Measurements from ENCODE around the gene ART3.

ART3 gene

DNA sequence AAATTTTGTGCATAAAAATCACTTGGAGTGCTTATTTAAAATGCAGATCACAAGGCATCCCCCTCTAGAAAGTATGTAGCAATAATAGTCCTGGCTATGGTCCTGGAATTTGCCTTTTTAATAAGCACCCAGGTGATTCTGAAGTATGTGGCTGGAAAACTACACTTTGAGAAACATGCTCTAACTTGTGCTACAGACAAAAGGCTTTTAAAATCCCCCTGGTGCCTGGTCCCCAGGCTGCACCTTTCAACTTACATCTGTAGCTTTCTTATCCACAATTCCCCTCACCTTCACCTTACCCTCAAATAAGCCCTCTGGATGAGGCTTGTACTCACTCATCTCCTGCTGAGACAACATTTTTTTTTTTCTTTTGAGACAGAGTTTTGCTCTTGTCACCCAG, 21.1 kb downstream of the ART3 start:
- no peaks in the 10 kb centered on the region for H3K9me3 ChIP-seq (ENCODE audit: insufficient read depth, low read length)
- no peaks in the 10 kb centered on the region for H3K79me2 ChIP-seq (ENCODE audit: low read length)
- no peak overlapping the region for H3K4me3 ChIP-seq (ENCODE audit: low read length)
- no peak overlapping the region for H3K4me2 ChIP-seq (ENCODE audit: low read length)
- no peaks in the 10 kb centered on the region for H3K36me3 ChIP-seq (replicated peaks; ENCODE audit: low read depth, low read length)
- peaks cover 3% of the 10 kb centered on the region for H3K4me1 ChIP-seq (ENCODE audit: low read length)
- no peak overlapping the region for H3K9ac ChIP-seq (ENCODE audit: low read length)
- TF ChIP-seq, protein P1, sequence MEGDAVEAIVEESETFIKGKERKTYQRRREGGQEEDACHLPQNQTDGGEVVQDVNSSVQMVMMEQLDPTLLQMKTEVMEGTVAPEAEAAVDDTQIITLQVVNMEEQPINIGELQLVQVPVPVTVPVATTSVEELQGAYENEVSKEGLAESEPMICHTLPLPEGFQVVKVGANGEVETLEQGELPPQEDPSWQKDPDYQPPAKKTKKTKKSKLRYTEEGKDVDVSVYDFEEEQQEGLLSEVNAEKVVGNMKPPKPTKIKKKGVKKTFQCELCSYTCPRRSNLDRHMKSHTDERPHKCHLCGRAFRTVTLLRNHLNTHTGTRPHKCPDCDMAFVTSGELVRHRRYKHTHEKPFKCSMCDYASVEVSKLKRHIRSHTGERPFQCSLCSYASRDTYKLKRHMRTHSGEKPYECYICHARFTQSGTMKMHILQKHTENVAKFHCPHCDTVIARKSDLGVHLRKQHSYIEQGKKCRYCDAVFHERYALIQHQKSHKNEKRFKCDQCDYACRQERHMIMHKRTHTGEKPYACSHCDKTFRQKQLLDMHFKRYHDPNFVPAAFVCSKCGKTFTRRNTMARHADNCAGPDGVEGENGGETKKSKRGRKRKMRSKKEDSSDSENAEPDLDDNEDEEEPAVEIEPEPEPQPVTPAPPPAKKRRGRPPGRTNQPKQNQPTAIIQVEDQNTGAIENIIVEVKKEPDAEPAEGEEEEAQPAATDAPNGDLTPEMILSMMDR (IDR thresholded peaks at IDR 0.05; ENCODE audit: low read depth, low read length) = no peak
- TF ChIP-seq EZH2phosphoT487 (IDR thresholded peaks at IDR 0.05; ENCODE audit: low read depth) = no peak
- no peaks in the 10 kb centered on the region for H4K20me1 ChIP-seq (ENCODE audit: insufficient read depth, low read length)
- no peak overlapping the region for H3K27ac ChIP-seq (ENCODE audit: low read length)
- H2AFZ ChIP-seq (ENCODE audit: low read depth, low read length) = no peak overlapping the region
- no peaks in the 10 kb centered on the region for H3K27me3 ChIP-seq (ENCODE audit: low read depth, low read length)

DNA sequence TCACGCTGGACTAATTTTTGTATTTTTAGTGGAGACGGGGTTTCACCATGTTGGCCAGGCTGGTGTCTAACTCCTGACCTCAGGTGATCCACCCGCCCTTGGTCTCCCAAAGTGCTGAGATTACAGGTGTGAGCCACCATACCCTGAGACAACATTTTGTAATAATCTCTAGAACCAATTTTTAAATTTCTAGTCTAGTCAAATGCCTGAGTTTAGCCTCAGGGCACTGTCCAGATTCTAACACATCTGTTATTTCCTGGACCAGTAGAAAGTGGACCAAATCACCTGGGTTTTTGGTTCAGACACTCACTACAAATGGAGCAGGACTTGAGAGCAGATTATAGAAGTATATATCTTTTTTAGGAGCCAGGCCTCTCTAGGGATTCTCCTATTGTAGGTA, 21.6 kb downstream of the ART3 start:
- Histone ChIP-seq H3K36me3 (replicated peaks; ENCODE audit: low read depth, low read length) (no peaks in the 10 kb centered on the region), H3K9me3 (ENCODE audit: insufficient read depth, low read length) (no peaks in the 10 kb centered on the region), H3K4me2 (ENCODE audit: low read length) (no peak overlapping the region), H3K4me1 (ENCODE audit: low read length) (no peaks in the 10 kb centered on the region), H3K4me3 (ENCODE audit: low read length) (no peak overlapping the region), H4K20me1 (ENCODE audit: insufficient read depth, low read length) (no peaks in the 10 kb centered on the region), H2AFZ (ENCODE audit: low read depth, low read length) (0 out of 2 replicates have a peak overlapping the region, but pooled peaks have one; percentile 4), H3K27me3 (ENCODE audit: low read depth, low read length) (no peaks in the 10 kb centered on the region), H3K79me2 (ENCODE audit: low read length) (no peaks in the 10 kb centered on the region), H3K27ac (ENCODE audit: low read length) (no peak overlapping the region), H3K9ac (ENCODE audit: low read length) (no peak overlapping the region)
- TF ChIP-seq EZH2phosphoT487 (IDR thresholded peaks at IDR 0.05; ENCODE audit: low read depth) = no peak
- TF ChIP-seq, protein P1 (IDR thresholded peaks at IDR 0.05; ENCODE audit: low read depth, low read length) = no peak

DNA sequence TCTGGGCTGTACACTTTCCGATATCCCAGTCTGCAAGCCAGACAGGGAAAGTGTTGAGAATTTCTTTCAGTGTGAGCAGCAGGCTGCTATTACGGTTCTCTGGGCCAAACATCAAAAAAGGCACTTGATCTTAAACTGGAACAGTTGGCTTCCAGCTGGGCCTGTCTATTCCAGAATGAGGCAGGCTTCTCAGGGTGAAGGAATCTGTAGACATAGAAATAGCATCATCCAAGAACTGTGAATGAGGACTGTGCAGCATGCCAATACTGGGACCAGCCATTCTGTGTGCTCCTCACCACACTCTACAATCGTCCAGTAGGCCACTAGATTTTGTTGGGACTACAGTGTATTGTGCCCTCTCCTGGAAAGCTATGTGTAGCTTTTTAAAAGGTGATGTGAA, 31.1 kb downstream of the ART3 start:
- H4K20me1 ChIP-seq (ENCODE audit: insufficient read depth, low read length) = no peaks in the 10 kb centered on the region
- H3K36me3 ChIP-seq (replicated peaks; ENCODE audit: low read depth, low read length) = no peaks in the 10 kb centered on the region
- H3K9me3 ChIP-seq (ENCODE audit: insufficient read depth, low read length) = no peaks in the 10 kb centered on the region
- no peaks in the 10 kb centered on the region for H3K79me2 ChIP-seq (ENCODE audit: low read length)
- no peaks in the 10 kb centered on the region for H3K4me1 ChIP-seq (ENCODE audit: low read length)
- no peak for TF ChIP-seq EZH2phosphoT487 (IDR thresholded peaks at IDR 0.05; ENCODE audit: low read depth)
- TF ChIP-seq, protein P1 (IDR thresholded peaks at IDR 0.05; ENCODE audit: low read depth, low read length) = peak; percentile 22; the same call in 1 of the 2 replicates
- H3K27ac ChIP-seq (ENCODE audit: low read length) = no peak overlapping the region
- no peaks in the 10 kb centered on the region for H3K27me3 ChIP-seq (ENCODE audit: low read depth, low read length)
- H3K4me2 ChIP-seq (ENCODE audit: low read length) = no peak overlapping the region
- H3K9ac ChIP-seq (ENCODE audit: low read length) = no peak overlapping the region
- no peak overlapping the region for H3K4me3 ChIP-seq (ENCODE audit: low read length)
- H2AFZ ChIP-seq (ENCODE audit: low read depth, low read length) = no peak overlapping the region

DNA sequence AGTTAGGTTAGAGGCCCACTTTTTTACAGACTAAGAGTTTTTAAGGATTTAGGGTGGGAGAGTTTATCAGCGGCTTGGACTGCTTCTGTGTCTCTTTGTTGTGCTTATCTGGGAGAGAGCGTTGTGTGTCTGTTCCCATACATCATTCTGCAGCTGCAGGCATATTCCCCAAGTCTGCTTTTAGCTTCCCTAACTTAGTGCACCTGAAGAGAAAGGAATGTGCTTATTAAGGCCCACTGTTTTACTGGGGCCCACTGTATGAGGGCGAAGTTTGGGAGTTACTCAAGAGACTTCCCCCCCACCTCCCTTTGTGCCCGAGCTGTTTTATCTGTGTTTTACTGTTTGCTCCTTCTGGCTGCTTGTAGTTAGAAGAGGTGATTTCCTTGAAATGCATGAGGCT, 31.9 kb downstream of the ART3 start:
- TF ChIP-seq, protein P1 (IDR thresholded peaks at IDR 0.05; ENCODE audit: low read depth, low read length) = no peak
- TF ChIP-seq EZH2phosphoT487 (IDR thresholded peaks at IDR 0.05; ENCODE audit: low read depth) = no peak
- Histone ChIP-seq H3K4me1 (ENCODE audit: low read length) (no peaks in the 10 kb centered on the region), H3K9me3 (ENCODE audit: insufficient read depth, low read length) (no peaks in the 10 kb centered on the region), H3K36me3 (replicated peaks; ENCODE audit: low read depth, low read length) (no peaks in the 10 kb centered on the region), H3K9ac (ENCODE audit: low read length) (no peak overlapping the region), H2AFZ (ENCODE audit: low read depth, low read length) (no peak overlapping the region), H3K27ac (ENCODE audit: low read length) (no peak overlapping the region), H3K4me3 (ENCODE audit: low read length) (no peak overlapping the region), H3K4me2 (ENCODE audit: low read length) (no peak overlapping the region), H3K27me3 (ENCODE audit: low read depth, low read length) (no peaks in the 10 kb centered on the region), H3K79me2 (ENCODE audit: low read length) (no peaks in the 10 kb centered on the region), H4K20me1 (ENCODE audit: insufficient read depth, low read length) (no peaks in the 10 kb centered on the region)
